Pancreas (tissue), 10 donors: Measurements from ENCODE around the gene UFD1. TPM values are rescaled to one million over a fixed set of nuclear protein-coding genes. Genes with fewer than 3 reads are reported as not detected.

Experiments used
- ATAC-seq, 4 donors: fragments of 200-7000 bp; cut with Tn5 transposase; one replicate each; pipeline versions ENCODE4 v1.8.0 to v1.9.1; 2020; ENCODE audit warnings: mild to moderate bottlenecking in 4 of 4, moderate library complexity in 4 of 4
- DNase-seq, 6 donors: peaks; one replicate each; pipeline ENCODE4 v3.0.0-alpha.2; 2020
- FAIRE-seq: peaks from 2 replicates; lab custom pipeline; 2012; peaks lifted over from hg19 to GRCh38; lab: Jason Lieb, UNC
- H3K27ac ChIP-seq, 4 donors: fragments of 200-600 bp; sonication (generic); 1 replicate in 3 of 4; 2 replicates in 1 of 4; pipeline versions ENCODE4 v1.5.0 to v1.8.0; 2020
- H3K27me3 ChIP-seq, 4 donors: fragments of 200-600 bp; one replicate each; pipeline ENCODE4 v1.8.0; 2021
- H3K36me3 ChIP-seq, 3 donors: fragments of 200-600 bp; sonication (generic) in 1 of 3; one replicate each; pipeline versions ENCODE4 v1.5.0 to v1.8.0; 2020 to 2021
- H3K4me1 ChIP-seq, 3 donors: fragments of 200-600 bp; one replicate each; pipeline ENCODE4 v1.8.0; 2021
- H3K4me3 ChIP-seq, 4 donors: fragments of 200-600 bp; sonication (generic) in 2 of 4; one replicate each; pipeline versions ENCODE4 v1.5.0 to v1.8.0; 2020 to 2021
- H3K9me3 ChIP-seq, 4 donors: fragments of 200-600 bp; one replicate each; pipeline ENCODE4 v1.8.0; 2021
- WGBS, 2 donors: extraction: QIAGEN DNeasy Blood & Tissue Kit; methylation state at CpG; one replicate each; pipeline ENCODE4 v1.1.7; 2013; 5-methylcytosine and 5-hydroxymethylcytosine counted together
- intact Hi-C, 3 donors: fragments of 100-400 bp; cut with DNase I; formaldehyde crosslinking; loops; one replicate each; pipeline versions ENCODE4 v1.11.1 to v1.14.2; 2022
- polyA plus RNA-seq, 2 donors: library from polyadenylated mRNA; stranded (reverse); fragments of 200-250 nt; gene quantifications; one replicate each; pipeline ENCODE4 v1.2.3, GENCODE V29; 2013
- total RNA-seq, 6 donors: library from RNA; stranded (reverse); fragmentation: NEBNext Ultra II Directional in 4 of 6; extraction: Animal tissue kit (Norgen Biotek cat#: 25700) in 4 of 6; gene quantifications; one replicate each; pipeline versions ENCODE4 v1.2.1 to v1.2.4, GENCODE V29; 2021 to 2023
- TF ChIP-seq, protein P1 (sequence below), 4 donors: fragments of 200-600 bp; sonication (generic) in 3 of 4; IDR thresholded peaks; one replicate each; pipeline versions ENCODE4 v1.5.0 to v1.8.0; 2021; ENCODE audit warnings: antibody characterized with exemption in 4 of 4
- donor health status: healthy with polysubstance abuse.
- donor health status: DM: no; HTN: no; CAD: no; lungs with moderate emphysema.
- donor health status: DM: no; HTN: no; CAD: no.
- donor health status: control.
- donor health status: control.
- donor health status: Bipolar disorder and iron deficiency.
- donor health status: DM: yes; HTN: yes; CAD: no.
- donor health status: DM: no; HTN: no; CAD: no.
- donor health status: DM: no; HTN: no; CAD: no.
- donor health status: DM: yes; HTN: yes; CAD: no.

Gene UFD1
- total and polyA plus RNA-seq, 8 donors, result 14.2 to 37.9 (median 23.5) TPM

DNA sequence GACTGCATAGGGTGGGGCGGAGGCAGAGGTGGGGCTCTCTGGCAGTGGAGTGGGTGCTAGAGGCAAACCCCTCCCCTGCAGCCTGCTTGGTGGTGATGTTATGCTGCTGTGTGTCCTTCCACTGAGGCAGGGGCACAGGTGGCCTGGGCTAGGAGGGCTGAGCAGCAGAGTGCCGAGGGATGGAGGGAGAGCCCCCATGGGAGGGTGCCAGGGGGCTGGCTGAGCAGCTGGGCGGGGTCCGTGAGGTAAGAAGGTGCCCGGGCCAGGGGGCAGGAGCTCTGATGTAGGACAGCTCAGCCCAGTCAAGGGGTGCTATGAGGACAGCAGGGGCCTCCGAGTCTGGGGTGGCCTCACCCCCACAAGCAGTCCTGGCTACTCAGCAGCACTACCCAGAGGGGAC lies 41.0 kb upstream of the UFD1 start:
- DNase-seq (no peak), FAIRE-seq (no peak), ATAC-seq (no peak)
- Histone ChIP-seq H3K9me3 (no peaks in the 10 kb centered on the region), H3K4me3 (no peak overlapping the region), H3K36me3 (no peaks in the 10 kb centered on the region), H3K27ac (no peak overlapping the region), H3K4me1 (peaks cover 0 to 2% (median 0%) of the 10 kb centered on the region in 3 donors), H3K27me3 (peaks cover 0 to 5% (median 2%) of the 10 kb centered on the region in 4 donors)
- WGBS, 2 donors, result 84 to 91% methylated on average over 6 of the region's 6 CpGs
- intact Hi-C loops, result no loop called here
- TF ChIP-seq, protein P1, sequence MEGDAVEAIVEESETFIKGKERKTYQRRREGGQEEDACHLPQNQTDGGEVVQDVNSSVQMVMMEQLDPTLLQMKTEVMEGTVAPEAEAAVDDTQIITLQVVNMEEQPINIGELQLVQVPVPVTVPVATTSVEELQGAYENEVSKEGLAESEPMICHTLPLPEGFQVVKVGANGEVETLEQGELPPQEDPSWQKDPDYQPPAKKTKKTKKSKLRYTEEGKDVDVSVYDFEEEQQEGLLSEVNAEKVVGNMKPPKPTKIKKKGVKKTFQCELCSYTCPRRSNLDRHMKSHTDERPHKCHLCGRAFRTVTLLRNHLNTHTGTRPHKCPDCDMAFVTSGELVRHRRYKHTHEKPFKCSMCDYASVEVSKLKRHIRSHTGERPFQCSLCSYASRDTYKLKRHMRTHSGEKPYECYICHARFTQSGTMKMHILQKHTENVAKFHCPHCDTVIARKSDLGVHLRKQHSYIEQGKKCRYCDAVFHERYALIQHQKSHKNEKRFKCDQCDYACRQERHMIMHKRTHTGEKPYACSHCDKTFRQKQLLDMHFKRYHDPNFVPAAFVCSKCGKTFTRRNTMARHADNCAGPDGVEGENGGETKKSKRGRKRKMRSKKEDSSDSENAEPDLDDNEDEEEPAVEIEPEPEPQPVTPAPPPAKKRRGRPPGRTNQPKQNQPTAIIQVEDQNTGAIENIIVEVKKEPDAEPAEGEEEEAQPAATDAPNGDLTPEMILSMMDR (IDR thresholded peaks at IDR 0.05), result no peak

DNA sequence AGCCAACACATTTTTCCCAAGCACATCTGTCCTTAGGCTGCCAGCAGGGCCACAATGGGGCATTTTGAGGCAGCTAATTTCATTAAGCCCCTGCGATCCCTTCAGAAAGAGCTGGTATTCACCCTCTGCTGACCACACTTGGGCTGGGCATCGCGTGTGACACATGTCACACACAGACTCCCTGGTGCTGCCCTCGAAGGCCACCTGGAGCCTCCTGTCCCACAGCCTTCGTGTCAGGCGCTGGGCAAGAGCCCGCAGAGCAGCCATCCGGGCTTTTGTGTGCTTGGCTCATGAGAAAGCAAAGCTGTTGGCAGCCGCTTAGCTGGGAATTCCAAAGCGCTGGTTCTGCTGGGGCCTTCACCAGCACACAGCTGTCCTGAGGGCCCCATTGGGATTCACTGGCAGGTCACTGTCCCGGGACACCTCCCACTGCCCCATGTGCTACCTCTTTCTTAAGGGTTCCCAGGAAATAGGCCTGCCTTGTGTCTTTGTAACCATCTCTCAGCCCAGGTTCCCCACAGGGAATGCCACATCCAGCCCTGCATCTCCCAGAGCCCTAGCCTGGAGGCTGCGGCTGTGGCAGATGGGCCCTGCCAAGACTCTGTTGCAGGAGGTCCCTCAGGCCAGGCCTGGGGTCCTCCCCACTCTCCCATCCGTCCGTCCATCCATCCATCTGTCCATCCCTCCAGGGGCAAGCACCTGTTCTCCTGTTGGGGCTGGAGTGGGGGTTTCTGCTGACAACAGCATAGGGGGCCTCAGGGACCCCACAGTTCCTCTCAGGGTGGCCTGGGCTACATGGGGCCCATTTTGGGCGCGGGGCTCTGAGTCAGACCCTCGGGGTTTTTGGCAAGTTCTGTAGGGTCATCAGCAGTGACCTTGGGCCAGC lies 40.3 kb upstream of the UFD1 start:
- no peak for ATAC-seq
- Histone ChIP-seq H3K36me3 (no peaks in the 10 kb centered on the region), H3K9me3 (no peaks in the 10 kb centered on the region), H3K27ac (no peak overlapping the region), H3K4me1 (peaks cover 0 to 2% (median 0%) of the 10 kb centered on the region in 3 donors), H3K27me3 (peaks cover 0 to 5% (median 2%) of the 10 kb centered on the region in 4 donors), H3K4me3 (no peak overlapping the region)
- no peak for FAIRE-seq
- peak in 1 of 6 donors; percentile 47 for DNase-seq
- intact Hi-C loops, result no loop called here
- WGBS, 2 donors, result 84 to 90% methylated on average over 17 of the region's 17 CpGs
- TF ChIP-seq, protein P1 (IDR thresholded peaks at IDR 0.05), result no peak

DNA sequence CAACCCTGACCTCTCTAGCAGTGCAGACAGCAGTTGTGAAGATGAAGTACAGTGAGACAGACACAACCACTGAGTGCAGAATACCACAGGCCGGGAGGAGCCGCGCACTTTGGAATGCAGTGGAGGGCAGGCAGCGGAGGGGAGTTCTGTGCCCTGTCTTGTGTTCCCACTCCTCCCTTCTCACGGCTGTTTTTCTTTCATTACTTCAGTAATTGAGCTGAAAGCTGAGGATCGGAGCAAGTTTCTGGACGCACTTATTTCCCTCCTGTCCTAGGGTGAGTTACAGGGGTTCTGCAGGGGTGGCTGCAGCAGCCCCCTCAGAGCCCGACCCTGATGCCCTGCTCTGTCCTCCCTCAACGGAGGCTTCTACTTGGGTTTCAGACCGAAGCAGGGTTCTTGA lies 39.6 kb upstream of the UFD1 start:
- H3K27me3 ChIP-seq, result peaks cover 0 to 5% (median 0%) of the 10 kb centered on the region in 4 donors
- no peak overlapping the region for H3K27ac ChIP-seq
- H3K9me3 ChIP-seq, result no peaks in the 10 kb centered on the region
- no peaks in the 10 kb centered on the region for H3K36me3 ChIP-seq
- FAIRE-seq (no peak), ATAC-seq (no peak), DNase-seq (no peak)
- 89 to 91% methylated on average over 10 of the region's 10 CpGs for WGBS, 2 donors
- peaks cover 0 to 2% (median 0%) of the 10 kb centered on the region in 3 donors for H3K4me1 ChIP-seq
- H3K4me3 ChIP-seq, result no peak overlapping the region
- TF ChIP-seq, protein P1 (IDR thresholded peaks at IDR 0.05), result no peak
- intact Hi-C loops, result no loop called here

DNA sequence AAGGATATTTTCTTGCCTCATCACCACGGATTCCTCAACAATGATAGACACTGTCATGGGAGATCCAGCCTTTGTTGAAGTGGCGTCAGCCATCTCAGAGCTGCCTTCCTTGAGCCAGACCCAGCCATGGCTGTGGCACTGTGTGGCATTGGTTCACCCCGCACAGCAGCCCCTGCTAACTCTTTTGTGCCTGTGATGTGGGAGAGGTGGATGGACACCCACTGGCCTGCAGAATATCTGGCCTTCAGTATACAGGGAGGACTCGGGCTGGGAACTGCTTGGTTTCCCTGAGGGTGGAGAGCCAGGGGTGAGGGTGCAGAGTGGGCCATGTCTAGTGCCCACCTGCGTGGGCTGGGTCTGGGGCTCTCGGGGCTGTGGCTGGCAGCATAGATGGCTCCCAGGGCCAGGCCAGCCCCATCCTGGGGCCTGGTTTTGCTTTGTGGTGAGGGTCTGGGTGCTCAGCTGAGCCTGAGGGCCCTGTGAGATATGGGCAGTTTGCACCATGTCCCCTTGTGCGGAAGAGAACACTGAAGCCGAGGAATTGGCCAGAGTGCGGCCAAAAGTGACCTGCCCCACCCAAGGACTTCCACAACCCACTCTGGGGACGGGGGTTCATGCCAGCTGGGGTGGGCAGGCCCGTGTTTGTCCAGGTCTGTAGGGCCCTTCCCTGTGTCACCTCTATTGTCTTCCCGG lies 39.1 kb upstream of the UFD1 start:
- DNase-seq, result no peak
- Histone ChIP-seq H3K27ac (no peak overlapping the region), H3K9me3 (no peaks in the 10 kb centered on the region), H3K27me3 (peaks cover 0 to under 1% (median 0%) of the 10 kb centered on the region in 4 donors), H3K4me3 (no peak overlapping the region), H3K36me3 (no peaks in the 10 kb centered on the region), H3K4me1 (no peaks in the 10 kb centered on the region)
- TF ChIP-seq, protein P1 (IDR thresholded peaks at IDR 0.05), result no peak
- 88 to 89% methylated on average over 12 of the region's 12 CpGs for WGBS, 2 donors
- intact Hi-C loops, result no loop called here
- no peak for FAIRE-seq
- ATAC-seq, result no peak
